Activated T-helper 9 cell treated with anti-CD3 and anti-CD28 coated beads, Interleukin-2, amount 50 U/mL, for 16 hours (primary cell): ENCODE measurements around the gene SLC39A11.
"Not testable (repeated sequence)": the region's sequence is repeated elsewhere in the genome, so short reads cannot be mapped to it uniquely, and the experiment has no call there.

Source experiments
- DNase-seq: peaks from one replicate; pipeline ENCODE4 v3.0.0-alpha.2; 2020; ENCODE audit warnings: low read depth

The SLC39A11 gene

DNA sequence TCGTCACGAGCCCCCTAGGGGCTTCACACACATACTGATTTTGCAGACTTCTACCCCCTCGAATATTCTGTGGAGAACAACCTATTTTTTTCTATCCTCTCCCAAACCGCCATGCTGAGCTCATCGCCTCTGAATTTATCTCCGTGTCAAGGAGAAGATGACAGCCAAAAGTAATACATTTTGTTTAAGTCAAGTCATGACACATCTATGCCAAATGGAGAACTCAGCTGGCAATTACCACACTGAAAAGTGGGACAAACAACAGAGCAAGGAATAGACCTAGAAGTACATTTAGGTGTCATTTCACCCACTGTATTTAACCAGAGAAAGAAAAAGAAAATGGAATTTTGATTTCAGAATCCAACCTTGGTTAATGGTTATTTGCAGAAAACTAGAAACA, 260.2 kb downstream of the SLC39A11 start:
- no peak for DNase-seq

- DNase-seq = no peak
Measured at GRCh38 chr17:72829883-72830282, 262.6 kb downstream of the SLC39A11 start.

DNA sequence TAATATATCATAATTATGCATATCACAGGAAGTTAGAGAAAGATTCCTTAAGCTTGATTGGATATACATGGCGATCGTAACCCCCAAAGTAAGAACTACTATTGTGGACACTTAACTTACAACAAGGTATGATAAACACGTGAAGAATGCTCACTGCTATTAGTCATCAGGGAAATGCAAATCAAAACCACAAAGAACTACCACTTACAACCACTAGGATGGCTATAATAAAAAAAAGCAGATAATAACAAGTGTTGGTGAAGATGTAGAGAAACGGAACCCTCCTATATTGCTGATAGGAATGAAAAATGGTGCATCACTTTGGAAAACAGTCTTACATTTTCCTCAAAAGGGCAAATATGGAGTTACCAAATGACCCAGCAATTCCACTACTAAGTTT, 265.9 kb downstream of the SLC39A11 start:
- DNase-seq = no peak

GRCh38 chr17:72826059-72826458, 266.4 kb downstream of the SLC39A11 start:
- DNase-seq = not testable (repeated sequence)

GRCh38 chr17:72825218-72825617, 267.3 kb downstream of the SLC39A11 start:
- no peak for DNase-seq

DNA sequence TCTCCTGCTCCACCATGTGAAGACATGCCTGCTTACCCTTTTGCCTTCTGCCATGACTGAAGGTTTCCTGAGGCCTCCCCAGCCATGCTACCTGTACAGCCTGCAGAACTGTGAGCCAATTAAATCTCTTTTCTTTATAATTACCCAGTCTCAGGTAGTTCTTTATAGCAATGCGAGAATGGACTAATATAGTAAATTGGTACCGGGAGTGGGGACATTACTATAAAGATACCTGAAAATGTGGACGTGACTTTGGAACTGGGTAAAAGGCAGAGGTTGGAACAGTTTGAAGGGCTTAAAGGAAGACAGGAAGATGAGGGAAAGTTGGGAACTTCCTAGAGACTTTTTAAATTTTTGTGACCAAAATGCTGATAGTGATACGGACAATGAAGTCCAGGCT, 268.2 kb downstream of the SLC39A11 start:
- DNase-seq = not testable (repeated sequence)

- DNase-seq = no peak
Measured at GRCh38 chr17:72822358-72823023, 270.0 kb downstream of the SLC39A11 start.

DNA sequence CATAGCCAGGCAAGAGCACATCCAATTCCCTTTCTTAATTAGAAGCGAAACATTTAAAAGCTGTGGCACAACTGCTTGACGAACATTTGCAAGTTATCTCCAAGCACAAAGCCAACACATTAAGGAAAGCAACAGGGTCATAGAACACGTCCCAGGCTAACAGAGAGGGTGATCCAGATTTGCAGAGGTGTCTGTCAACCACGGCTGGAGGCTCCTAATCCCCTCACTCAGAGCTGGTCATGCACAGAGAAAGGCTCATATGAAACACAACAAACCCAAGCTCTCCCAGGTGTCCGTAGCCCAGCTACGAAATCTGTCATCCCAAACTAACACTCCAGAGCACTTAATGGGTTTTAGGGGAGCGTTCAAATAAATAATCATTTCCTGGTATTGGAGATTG, 276.1 kb downstream of the SLC39A11 start:
- no peak for DNase-seq

DNA sequence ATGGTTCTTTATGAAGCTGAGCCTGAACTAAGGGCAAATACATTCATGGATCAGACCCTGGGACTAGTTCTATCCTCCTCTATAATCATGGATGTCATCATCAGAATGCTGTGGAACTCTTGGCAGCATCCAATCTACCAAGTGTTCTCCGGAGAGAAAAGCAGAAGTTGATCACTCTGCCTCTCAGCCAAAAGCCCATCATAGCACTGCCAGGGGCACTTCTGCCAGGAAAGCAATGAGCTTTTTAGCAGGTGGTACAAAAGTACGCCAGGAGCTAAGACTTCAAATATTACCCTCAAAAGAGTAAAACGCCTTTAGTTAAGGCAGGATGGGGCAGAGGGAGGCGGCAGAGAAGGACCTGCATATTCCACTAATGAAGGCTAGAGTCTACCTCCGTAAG, 279.0 kb downstream of the SLC39A11 start:
- no peak for DNase-seq

DNA sequence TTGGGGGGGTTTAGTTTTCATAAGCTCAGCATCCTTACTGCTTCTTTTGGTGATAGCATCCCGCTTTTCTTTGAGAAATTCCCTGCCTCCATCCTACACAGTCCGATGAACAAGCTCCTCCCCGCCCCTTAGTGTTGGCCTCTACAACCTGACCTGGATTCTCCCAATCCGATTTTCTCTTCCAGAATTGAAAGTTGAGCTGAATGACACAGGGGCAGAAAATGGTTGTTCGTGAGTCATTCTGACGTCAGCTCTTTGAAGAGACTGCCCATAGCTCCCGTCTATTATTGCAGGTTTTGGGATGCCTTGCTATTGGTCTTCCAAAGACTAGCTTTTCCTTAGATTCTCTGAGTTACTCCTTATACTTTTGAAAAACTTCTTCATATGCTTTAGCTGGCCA, 279.7 kb downstream of the SLC39A11 start:
- no peak for DNase-seq

DNA sequence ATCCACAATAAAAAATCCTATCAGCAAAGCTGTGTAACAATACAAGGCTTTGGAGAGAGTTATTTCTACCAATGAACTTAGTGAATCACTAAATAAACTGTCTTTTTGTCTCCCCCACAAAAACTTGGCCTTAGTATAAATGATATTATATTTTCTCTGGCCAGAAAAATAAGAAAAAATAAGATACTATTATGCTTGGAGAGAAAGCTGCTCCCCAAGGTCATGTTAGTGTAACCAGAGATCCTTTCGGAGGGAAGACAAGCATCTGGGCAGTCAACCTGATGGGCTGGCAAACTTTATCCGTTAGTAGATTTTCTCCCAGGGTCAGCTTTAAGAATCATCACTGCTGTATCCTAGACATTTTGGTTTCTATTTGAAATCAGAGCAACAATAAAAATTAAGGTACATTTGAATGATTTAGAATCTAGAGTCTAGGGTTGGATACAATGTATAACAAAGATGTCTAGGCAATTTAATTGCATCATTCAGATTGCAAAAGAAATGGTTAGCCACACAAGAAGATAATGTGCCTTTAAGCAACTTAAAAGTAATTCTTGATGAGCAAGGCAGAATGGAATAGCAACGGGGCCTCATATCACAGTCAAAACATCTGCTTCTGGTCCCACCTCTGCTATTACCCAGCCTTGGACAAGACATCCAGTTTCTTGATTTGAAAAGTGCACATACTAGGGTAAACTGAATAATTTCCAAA, 280.4 kb downstream of the SLC39A11 start:
- DNase-seq = no peak

DNA sequence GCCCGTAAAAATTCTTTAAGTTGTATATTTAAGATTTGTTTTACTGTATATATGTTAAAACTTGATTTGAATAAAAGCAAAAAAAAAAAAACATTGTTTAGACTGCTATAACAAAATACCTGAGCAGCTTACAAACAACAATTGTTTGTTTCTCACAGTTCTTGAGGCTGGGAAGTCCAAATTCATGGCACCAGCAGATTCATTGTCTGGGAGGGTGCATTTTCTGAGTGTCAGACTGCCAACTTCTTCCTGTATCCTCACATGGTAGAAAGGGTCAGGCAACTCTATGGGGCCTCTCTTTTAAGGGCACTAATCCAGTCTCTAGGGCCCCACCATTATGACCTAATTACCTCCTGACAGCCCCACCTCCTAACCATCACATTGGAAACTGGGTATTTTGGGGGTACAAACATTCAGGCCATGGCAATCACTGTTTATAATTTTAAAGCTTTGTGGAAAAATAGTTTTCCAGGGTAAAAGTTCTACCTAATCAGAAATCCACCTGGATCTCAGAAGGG, 281.4 kb downstream of the SLC39A11 start:
- DNase-seq = no peak

GRCh38 chr17:72806011-72806410, 286.5 kb downstream of the SLC39A11 start:
- no peak for DNase-seq

DNA sequence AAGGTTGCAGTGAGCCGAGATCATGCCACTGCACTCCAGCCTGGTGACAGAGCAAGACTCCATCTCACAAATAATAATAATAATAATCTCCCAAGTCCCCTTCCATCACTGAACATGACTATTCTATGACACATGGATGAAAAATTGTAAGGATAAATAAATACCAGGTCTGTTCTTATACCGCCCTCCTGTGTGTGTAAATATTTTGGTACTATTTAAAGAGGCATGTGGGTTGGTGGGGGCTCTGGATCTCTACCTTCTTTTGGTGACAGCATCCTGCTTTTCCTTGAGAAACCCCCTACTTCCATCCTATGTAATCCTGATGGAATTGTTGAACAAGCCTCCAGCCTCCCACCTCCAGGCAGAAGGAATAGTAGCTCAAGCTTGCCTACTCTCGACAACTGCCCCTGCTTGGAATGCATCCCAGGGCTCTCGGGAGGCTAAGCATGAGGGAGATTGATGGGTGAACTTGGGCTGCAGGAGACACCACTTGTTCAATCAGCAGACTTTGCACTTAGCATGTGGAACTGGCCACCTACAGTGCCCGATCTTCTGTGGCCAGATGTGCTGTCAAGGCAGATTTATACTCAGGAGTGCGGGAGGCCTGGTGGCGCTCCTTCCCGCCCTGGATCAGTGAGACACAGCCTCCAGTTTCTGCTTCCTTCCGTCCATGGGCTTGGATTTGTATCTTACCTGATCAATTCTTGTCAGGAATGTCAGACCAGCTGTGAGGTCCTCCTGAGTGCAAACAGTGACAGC, 287.4 kb downstream of the SLC39A11 start:
- no peak for DNase-seq

DNA sequence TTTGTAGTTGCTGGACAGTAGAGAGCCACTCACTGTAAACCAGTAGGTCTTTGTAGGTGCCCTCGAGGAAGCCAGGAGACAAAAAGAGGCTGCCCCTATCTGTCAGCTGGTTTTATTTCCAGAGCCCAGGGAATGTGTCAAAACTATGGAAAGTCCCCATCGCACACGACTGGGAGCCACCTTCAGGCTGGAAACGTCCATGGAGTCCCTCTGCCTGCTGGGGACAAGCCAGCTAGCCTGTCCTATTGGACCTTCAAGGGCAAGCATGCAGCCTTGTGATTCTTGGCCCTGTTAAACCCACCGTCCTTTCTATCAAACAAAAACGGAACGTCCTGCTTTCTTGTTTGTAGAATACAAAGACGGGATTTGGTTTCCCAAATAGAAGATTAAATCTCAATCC, 289.8 kb downstream of the SLC39A11 start:
- DNase-seq = no peak

DNA sequence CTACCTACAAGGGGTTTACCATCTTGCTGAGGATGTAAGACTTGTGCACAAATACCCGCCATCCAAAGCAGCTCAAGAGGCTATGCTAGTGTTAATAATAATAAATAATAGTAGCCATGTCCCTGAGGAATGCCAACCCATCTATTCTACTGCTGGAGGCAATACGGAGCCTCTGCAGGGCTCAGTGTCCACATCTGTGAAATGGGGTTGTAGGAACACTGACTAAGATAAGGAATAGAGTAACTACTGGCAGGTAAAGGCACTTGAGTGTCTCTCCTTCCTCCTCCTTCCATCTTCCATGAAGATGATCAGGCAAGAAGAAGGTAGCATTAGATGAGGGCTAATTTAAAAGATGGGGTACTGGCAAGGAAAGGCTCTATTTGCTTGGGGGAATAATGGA, 295.3 kb downstream of the SLC39A11 start:
- DNase-seq = no peak

- DNase-seq = no peak
Measured at GRCh38 chr17:72795941-72796340, 296.5 kb downstream of the SLC39A11 start.

DNA sequence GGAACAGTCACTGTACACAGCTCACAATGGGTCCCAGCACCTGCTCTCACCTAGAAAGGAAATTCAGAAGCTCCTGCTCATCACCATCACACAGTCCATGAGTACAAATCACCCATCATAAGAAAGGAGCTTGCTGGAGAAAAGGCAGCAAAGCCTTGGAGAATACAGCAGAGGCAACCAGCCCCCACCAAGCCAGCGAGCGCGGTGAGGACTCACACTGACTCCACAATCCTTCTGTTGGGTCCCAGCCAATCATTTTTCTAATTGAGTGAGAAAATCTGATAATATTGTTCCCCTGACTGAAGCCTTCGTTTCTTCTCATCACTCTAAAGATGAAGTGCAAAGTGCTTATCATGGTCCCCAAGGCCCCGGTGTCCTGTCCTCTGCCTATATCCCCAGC, 298.3 kb downstream of the SLC39A11 start:
- no peak for DNase-seq

- DNase-seq = no peak
Measured at GRCh38 chr17:72792771-72793170, 299.7 kb downstream of the SLC39A11 start.

DNA sequence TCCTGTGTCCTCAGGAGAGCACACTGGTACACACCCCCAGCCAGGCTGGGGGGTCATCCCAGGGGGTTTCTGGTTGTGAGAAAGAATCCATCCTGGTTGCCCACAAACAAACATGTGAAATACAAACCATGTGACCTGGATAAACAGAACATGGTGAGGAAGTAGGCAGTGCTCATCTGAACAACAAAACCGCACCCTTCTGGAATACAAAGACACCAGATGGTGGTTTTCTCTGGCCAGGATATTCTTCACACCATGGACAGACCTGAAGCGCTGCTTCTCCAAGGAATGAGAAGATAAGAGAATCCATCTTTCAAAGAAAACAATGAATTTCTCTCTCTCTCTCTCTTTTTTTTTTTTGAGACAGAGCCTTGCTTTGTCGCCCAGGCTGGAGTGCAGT, 302.3 kb downstream of the SLC39A11 start:
- no peak for DNase-seq

DNA sequence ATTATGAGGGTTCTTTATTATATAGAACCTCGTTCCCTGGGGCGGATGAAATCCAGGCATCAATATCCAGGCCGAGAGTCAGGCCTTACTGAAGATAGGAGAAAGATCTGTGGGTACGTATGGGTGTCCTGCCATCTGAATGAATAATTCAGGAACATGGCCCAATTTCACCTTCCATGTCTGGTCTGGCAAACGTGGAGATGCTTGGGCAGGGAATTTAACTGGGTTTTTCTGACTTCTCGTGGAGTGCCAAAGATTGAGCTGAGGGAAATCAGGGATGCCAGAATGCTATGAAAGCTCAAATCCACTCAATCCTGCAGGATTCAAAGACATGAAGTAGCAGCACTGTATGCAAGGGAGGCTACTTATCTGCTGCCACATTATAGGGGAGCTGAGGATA, 302.8 kb downstream of the SLC39A11 start:
- no peak for DNase-seq

DNA sequence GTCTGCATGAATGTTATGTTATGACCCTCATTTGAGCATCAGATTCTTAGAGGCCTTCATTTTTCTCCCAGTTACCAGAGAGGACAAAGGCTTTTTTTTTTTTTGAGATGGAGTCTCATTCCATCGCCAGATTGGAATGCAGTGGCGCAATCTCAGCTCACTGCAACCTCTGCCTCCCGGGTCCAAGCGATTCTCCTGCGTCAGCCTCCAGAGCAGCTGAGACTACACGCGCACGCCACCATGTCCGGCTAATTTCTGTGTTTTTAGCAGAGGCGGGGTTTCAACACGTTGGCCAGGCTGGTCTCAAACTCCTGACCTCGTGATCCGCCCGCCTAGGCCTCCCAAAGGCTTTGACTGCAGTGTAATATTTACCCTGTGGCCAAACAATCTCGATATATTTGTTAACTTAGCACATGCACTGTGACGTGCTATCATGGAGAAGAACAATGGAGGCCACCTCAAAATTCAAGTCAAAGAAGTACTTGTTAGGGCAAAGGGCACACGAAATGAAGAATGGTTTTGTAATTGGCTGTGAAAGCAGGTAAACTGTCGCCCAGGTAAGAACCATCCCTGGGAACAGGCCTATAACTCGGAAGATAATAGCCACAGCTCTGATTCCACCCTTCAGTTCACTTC, 303.4 kb downstream of the SLC39A11 start:
- no peak for DNase-seq
